ENCODE results near the gene SMG7.

DNA sequence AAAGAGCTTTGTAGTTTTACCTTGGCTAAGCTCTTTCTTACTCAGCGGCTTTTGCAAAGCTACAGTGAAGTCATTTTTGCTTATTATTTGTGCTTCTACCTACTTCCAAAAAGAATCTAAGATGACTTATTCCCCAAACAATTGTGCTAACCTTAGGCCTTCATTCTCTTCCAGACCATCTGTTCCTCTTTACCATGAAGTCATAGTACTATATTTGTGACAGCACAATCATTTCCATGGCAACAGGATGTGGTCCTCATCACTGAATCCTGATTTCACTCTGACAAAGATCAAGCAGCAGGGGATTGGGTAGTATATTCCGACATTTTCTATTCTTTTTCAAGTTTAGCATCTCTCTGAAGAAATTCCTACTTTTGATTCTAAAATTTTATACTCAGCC, 29.3 kb upstream of the SMG7 start:
- no peak for TF ChIP-seq YY2 (tag by site-specific recombination; IDR thresholded peaks at IDR 0.05)
- TF ChIP-seq ZBTB1 (tag by site-specific recombination; IDR thresholded peaks at IDR 0.05): no peak

Measured in HEK293 (cell line).